Fibroblast of mammary gland (primary cell): ENCODE measurements around the gene SEMG2.

Experiments used
- DNase-seq: peaks from one replicate; pipeline ENCODE4 v3.0.0-alpha.2; 2010; ENCODE audit warnings: low read depth
- H3K4me3 ChIP-seq: 2 replicates; pipeline ENCODE4 v1.5.1; 2011; ENCODE audit warnings: low read depth, mild to moderate bottlenecking, low read length, moderate library complexity; ENCODE audit not compliant: control insufficient read depth
- TF ChIP-seq, protein P1 (sequence below): conservative IDR thresholded peaks from 2 replicates; pipeline ENCODE4 v1.5.1; 2011; ENCODE audit warnings: low read depth, low read length, inconsistent platforms; ENCODE audit not compliant: control insufficient read depth, insufficient read depth

Gene SEMG2

DNA sequence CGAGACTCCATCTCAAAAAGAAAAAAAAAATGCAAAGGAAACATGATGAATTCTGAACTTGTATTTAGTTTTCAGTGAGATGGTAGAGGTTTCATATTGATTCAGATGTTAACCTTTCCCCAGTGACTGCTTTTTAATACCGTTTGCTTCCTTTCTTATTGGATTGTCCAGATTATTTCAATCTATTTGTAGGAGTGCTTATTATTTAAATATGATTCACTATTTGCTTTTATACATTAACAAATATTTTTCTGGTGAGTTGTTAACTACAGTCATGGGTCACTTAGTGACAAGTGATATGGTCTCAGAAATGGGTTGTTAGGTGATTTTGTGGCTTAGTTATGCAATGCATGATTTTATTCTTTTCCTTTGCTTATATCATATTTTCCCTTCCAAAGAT is 38.1 kb upstream of the SEMG2 start:
- no peak for DNase-seq
- H3K4me3 ChIP-seq, result no peak overlapping the region
- TF ChIP-seq, protein P1, sequence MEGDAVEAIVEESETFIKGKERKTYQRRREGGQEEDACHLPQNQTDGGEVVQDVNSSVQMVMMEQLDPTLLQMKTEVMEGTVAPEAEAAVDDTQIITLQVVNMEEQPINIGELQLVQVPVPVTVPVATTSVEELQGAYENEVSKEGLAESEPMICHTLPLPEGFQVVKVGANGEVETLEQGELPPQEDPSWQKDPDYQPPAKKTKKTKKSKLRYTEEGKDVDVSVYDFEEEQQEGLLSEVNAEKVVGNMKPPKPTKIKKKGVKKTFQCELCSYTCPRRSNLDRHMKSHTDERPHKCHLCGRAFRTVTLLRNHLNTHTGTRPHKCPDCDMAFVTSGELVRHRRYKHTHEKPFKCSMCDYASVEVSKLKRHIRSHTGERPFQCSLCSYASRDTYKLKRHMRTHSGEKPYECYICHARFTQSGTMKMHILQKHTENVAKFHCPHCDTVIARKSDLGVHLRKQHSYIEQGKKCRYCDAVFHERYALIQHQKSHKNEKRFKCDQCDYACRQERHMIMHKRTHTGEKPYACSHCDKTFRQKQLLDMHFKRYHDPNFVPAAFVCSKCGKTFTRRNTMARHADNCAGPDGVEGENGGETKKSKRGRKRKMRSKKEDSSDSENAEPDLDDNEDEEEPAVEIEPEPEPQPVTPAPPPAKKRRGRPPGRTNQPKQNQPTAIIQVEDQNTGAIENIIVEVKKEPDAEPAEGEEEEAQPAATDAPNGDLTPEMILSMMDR, result no peak

DNA sequence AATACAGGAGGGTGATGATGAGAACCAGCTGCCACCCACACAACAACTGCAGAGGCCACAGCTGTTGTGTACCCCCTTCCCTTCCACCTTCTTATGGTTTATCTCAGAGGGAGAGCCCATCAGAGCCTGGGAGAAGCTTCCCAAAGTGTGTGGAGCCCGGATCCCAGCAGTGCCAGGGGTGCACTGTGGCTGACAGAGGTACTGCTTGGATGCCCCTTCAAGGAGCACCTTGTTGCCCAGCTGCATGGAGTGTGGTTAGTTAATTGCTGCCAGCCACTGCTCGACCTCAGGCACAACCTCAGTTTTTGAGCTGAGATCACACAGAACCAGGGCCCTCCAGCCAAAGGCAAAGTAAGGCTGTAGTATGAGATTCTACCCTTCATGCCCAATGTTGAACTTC is 33.5 kb upstream of the SEMG2 start:
- TF ChIP-seq, protein P1, result no peak
- no peak for DNase-seq
- H3K4me3 ChIP-seq, result no peak overlapping the region

DNA sequence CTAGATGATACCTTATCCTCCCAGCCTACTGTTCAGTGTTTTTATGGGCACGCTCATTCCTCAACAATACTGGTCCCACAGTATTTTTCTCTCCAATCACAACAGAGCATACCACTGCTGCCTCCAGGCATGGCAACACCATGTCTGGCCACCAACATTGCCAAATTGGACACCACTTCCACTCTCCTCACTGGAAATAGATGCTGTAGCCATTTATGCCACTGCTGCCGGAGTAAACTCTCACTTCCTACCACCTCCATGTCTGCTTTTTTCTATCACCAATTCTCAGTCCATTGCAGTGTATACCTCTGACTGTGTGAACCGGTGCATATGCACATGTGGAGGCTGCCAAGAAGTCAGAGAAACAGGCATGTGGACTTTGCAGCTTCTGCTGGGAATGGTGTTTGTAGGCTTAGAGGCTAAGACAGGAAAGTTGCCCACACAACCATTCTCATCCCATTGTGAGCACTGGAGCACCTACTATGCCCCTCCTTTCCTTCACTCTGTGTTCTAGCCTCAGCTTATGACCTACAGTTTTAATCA is 32.0 kb upstream of the SEMG2 start:
- TF ChIP-seq, protein P1, result no peak
- no peak overlapping the region for H3K4me3 ChIP-seq
- no peak for DNase-seq

DNA sequence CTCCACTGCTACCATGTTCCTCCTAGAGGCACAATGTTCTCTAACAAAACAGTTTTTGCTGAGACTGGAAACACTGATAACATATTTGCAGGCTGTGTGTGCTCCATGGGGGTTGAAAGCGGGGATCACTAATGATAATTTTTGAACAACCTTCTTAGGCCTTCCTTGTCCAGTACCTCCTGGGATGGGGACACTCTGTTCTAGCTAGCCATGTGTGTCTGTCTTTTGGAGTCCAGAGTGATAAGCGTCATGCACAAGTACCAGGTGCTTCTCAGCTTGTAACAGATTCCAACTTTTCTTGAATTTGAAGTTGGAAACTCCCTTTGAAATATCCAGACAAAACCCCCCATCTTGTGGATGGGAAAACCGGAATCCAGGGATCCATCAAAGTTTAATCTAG is 31.3 kb upstream of the SEMG2 start:
- TF ChIP-seq, protein P1, result no peak
- H3K4me3 ChIP-seq, result no peak overlapping the region

DNA sequence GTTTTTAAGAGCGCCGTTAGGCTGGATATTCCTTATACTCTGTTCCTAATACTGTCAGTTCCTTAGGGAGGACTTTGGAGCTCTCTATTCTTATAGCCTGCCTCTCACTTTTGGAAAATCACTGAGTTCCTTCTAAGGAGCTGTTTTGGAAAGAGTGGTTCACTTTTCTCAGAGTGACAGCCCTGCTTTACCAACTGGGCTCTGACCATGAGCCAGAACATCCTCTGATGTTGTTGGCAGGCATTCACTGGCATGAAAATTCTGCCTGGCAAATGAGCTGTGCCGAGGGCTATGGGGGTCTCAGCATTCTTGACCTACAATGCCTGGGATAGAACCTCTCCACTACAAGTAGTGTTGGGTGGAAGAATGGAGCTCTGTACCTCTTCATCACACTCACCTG is 29.2 kb upstream of the SEMG2 start:
- TF ChIP-seq, protein P1, result no peak
- no peak overlapping the region for H3K4me3 ChIP-seq
- no peak for DNase-seq

More for the DNA sequence above, 31.3 kb upstream of the SEMG2 start:
- DNase-seq, result no peak

DNA sequence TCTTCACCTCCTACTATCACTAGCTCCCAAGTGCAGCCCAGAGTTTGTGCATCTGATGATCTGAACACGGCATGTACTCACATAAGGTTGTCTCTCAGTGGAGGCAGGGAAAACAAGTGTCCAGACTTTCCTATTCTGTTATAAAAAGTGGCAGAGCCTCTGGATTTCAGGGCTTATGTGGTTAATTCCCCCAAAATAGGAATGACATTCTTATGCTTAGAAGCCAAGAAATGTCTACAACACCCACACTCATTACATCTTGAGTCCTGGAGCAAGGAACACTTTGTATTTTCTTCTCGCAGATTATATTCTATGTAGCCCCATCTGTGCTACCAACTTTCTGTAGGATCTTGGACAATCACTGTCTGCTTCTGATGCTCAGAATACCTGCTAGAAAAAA is 27.8 kb upstream of the SEMG2 start:
- TF ChIP-seq, protein P1, result no peak
- H3K4me3 ChIP-seq, result no peak overlapping the region
- DNase-seq, result no peak

DNA sequence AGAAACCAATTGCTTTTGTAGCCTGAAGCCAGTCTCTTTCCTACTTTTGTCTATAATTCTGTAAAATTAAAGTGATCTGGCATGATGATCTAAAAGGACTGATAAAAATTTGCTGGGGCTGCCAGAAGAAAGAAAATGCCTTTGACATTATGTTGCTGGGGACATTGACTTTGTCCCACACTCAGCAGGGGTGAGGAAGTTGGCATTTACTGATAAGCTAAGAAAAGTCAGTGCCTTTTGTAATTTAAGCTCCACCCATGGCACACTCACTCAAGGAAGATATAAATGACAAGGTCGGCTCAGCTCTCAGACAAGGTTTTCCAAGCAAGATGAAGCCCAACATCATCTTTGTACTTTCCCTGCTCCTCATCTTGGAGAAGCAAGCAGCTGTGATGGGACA is 14.4 kb upstream of the SEMG2 start, which contains the start of gene SEMG1:
Gene SEMG1 (plus strand): TSS at position 309 of the 400 bp plus-strand sequence. CDS start 21 bp downstream, at position 330.
- H3K4me3 ChIP-seq, result no peak within 1 kb of the TSS
- no peak for DNase-seq
- TF ChIP-seq, protein P1, result no peak
